Activated CD8-positive, alpha-beta memory T cell treated with anti-CD3 and anti-CD28 coated beads for 24 hours (primary cell): ENCODE results near the gene SETDB1.
A peak's percentile ranks its signal among the peaks of the same experiment; 100 is the strongest.
"Not testable (repeated sequence)": the region's sequence is repeated elsewhere in the genome, so short reads cannot be mapped to it uniquely, and the experiment has no call there.

Source experiments
- DNase-seq: peaks from one replicate; pipeline ENCODE4 v3.0.0-alpha.2; 2020

Gene SETDB1

DNA sequence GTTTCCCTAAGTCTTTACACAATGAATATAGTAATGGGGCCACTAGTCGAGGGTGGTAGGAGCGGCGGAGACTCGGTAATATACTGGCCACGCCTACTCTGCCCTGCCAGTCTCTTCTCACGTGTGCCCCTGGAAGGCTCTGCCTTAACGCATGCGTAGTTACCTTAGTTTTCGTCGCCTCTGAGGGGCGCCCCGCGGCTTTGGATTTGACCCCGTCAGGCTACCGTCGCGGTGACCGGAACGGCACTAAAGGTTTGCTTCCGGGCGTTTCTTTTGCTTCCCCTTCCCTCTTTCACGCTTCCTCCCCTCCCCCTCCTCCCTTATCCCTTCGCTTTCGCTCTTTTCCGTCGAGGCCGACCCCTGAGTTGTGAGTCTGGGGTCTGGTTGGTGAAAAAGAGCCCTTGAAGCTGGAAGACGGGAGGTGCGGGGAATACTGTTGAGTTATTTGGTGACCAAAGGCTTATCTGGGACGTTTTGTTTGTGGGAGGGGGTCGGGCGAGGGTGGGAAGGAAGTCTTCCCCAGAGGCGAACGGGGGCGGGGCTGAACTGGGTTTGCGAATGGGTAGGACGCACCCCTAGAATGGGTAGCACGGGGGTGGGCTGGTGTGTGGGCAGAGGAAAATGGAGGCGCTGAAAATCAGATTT, at the start of gene SETDB1:
TSS of gene SETDB1 (plus strand) at position 267 of the 645 bp plus-strand sequence. CDS start 1,352 bp downstream, outside the sequence.
- DNase-seq = peak; percentile 95

DNA sequence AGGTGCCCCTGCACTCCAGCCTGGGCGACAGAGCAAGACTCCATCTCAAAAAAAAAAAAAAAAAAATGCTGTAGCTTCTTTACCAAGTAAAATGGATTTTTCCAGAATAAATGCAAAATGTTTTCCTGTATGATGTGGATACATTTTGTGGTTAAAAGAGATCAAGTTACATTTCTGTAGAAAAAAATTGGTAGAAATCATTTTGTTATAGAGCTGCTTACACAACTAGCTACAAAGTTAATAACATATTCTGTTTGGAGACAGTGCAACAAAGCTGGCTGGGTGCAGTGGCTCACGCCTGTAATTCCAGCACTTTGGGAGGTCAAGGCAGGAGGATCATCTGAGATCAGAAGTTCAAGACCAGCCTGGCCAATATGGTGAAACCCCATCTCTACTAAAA, 47.2 kb upstream of the SETDB1 start:
- not testable (repeated sequence) for DNase-seq

GRCh38 chr1:150881331-150882070, 44.7 kb upstream of the SETDB1 start:
- DNase-seq = no peak

DNA sequence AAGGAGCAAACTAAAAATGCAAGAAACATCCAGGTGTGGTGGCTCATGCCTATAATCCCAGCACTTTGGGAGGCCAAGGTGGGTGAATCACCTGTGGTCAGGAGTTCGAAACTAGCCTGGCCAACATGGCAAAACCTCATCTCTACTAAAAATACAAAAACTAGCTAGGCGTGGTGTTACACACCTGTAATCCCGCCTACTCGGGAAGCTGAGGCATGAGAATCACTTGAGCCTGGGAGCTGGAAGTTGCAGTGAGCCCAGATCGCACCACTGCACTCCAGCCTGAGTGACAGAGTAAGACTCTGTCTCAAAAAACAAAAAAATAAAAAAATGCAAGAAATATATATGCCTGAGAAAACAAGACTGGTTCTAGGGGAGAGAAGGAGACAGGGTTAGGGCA, 43.0 kb upstream of the SETDB1 start:
- DNase-seq = not testable (repeated sequence)

- no peak for DNase-seq
Measured at GRCh38 chr1:150887018-150887417, 39.1 kb upstream of the SETDB1 start, which contains the start of gene CTXND2. Gene CTXND2 (plus strand): TSS chr1:150887136. CDS start chr1:150912315, 25,179 bp downstream.

- no peak for DNase-seq
Measured at GRCh38 chr1:150888727-150889126, 37.4 kb upstream of the SETDB1 start.

- no peak for DNase-seq
Measured at GRCh38 chr1:150890033-150890416, 36.1 kb upstream of the SETDB1 start.

DNA sequence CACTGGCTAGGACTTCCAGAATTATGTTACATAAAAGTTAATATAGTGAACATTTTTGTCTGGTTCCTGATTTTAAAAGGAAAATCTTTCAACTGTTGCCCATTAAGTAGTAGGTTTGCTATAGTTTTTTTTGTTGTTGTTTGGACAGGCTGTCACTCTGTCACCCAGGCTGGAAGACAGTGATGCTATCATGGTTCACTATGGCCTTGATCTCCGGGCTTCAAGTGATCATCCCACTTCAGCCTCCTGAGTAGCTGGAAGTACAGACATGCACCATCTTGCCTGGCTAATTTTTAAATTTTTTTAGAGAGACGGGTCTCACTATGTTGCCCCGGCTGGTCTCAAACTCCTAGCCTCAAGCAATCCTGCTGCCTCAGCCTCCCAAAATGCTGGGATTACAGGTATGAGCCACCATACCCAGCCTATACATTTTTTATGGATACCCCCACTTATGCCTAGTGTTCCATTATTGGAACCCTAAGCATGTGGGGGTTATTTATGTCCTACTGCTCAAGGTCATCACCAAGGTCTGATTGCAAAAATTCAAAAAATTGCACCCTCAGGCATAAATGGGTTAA, 32.7 kb upstream of the SETDB1 start:
- no peak for DNase-seq

DNA sequence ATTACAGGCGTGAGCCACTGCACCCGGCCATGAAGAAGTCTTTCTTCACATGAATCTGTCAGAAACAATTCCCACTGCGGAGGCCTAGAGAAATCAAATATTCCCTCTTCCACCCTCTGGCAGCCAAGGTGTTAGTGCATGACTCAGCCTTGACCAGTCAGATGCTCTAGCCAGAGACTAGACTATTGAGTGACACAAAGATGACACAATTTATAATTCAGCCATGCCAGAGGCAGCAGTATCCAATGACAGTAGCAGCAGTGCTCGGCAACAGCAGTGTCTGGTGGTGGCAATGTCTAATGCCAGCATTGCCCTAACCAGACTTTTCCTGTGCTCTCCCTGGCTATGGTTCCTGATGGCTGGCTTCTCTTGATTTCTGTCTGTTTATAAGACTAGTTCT, 30.5 kb upstream of the SETDB1 start:
- DNase-seq = no peak

DNA sequence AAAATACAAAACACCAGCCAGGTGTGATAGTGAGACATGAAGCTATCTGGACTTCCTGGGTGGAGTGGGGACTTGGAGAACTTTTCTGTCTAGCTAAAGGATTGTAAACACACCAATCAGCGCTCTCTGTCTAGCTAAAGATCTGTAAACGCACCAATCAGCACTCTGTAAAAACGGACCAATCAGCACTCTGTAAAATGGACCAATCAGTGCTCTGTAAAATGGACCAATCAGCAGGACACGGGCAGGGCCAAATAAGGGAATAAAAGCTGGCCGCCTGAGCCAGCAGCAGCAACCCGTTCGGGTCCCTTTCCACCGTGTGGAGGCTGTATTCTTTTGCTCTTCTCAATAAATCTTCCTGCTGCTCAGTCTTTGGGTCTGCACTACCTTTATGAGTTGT, 26.4 kb upstream of the SETDB1 start:
- not testable (repeated sequence) for DNase-seq

DNA sequence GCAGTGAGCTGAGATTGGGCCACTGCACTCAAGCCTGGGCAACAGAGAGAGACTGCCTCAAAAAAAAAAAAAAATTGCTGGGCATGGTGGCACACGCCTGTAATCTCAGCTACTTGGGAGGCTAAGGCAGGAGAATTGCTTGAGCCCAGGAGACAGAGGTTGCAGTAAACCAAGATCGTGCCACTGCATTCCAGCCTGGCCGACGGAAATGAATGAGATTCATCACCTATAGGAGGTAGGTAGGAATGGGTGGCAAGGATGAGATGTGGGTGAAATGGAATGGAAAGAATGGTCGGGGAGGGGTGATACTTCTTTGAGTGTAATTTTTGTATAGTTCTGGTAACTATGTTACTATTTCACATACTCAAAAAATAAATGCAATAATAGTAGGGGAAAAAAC, 23.8 kb upstream of the SETDB1 start:
- DNase-seq = no peak

- no peak for DNase-seq
Measured at GRCh38 chr1:150902751-150903150, 23.4 kb upstream of the SETDB1 start.

- DNase-seq = no peak
Measured at GRCh38 chr1:150905301-150905700, 20.9 kb upstream of the SETDB1 start.

DNA sequence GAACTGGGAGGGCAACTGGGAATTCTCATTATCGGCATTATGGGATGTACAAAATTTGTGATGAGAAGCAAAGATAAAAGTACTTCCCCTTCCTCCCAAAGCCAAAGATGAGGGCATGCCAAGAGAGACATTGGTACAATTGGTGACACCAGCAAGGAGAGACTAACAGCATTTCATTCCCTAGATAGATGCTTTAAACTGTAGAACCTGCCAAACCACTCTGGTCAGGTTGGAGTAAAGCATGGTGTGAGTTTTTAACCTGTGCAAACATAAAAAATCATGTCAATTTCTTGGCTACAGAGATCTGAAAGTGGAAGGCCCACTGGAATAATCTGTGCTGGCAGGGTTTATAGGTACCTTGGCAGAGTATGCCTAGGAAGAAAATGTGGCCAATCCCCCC, 19.8 kb upstream of the SETDB1 start:
- DNase-seq = no peak

- DNase-seq = no peak
Measured at GRCh38 chr1:150906813-150907212, 19.4 kb upstream of the SETDB1 start.

GRCh38 chr1:150909585-150910180, 16.5 kb upstream of the SETDB1 start:
- no peak for DNase-seq

- DNase-seq = no peak
Measured at GRCh38 chr1:150912623-150913022, 13.5 kb upstream of the SETDB1 start.

DNA sequence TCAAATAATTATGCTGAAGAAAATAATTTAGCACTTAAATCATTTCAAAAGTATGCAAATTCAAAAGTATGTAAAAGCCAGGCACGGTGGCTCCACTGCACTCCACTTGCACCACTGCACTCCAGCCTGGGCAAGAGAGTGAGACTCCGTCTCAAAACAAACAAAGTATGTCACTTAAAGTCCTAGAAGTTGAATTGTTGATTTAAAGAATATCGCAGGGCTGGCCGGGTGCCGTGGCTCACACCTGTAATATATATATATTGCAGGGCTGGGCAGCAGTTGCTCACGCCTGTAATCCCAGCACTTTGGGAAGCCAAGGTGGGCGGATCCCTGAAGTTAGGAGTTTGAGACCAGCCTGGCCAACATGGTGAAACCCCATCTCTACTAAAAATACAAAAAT, 8.8 kb upstream of the SETDB1 start:
- no peak for DNase-seq

- DNase-seq = peak; percentile 85
Measured at GRCh38 chr1:150922519-150922975, 3.6 kb upstream of the SETDB1 start.

GRCh38 chr1:150925080-150925479, 1.1 kb upstream of the SETDB1 start:
- no peak for DNase-seq

DNA sequence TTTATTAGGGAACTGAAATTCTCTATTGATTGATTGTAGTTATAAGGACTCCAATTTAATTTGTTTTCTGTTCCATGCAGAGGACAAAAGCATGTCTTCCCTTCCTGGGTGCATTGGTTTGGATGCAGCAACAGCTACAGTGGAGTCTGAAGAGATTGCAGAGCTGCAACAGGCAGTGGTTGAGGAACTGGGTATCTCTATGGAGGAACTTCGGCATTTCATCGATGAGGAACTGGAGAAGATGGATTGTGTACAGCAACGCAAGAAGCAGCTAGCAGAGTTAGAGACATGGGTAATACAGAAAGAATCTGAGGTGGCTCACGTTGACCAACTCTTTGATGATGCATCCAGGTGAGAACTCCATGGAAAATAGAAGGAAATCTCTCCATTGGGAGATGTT, 1.5 kb downstream of the SETDB1 start:
- DNase-seq = no peak

DNA sequence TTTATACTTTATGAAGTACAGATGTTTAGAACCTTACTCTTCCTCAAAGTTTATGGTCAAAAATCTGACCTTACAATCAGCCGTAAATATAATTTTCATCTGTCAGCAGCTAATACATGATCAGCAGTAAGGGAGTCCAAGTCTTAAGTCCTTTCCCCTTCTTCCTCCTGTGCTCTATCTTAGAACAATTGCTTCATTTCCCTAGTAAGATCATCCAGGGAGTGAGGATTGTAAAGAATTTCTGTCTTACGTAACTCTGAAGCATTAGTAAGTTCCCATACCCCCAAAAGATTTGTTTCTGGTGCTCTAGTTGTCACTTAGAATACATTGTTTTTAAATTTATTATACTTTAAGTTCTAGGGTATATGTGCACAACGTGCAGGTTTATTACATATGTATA, 2.1 kb downstream of the SETDB1 start:
- DNase-seq = no peak

- DNase-seq = not testable (repeated sequence)
Measured at GRCh38 chr1:150928775-150929174, 2.6 kb downstream of the SETDB1 start.

DNA sequence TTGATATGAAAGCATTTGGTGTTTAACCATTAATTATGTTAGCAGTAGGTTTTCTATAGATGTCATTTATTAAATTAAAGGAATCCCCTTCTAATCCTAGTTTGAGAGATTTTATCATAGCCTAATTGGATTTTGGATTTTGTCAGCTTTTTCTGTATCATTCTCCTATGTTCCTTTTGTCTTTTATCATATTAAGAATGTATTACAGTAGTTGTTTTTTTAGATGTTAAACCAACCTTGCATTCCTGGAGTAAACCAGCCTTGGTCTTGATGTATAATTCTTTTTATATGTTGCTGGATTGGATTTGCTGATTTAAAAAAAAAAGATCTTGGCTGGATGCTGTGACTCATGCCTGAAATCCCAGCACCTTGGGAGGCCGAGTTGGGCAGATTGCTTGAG, 5.6 kb downstream of the SETDB1 start:
- no peak for DNase-seq
